Pancreas (tissue), 10 donors: Measurements from ENCODE around the gene CSF3R. TPM values are rescaled to one million over a fixed set of nuclear protein-coding genes. Genes with fewer than 3 reads are reported as not detected.
"Not testable (repeated sequence)": the region's sequence is repeated elsewhere in the genome, so short reads cannot be mapped to it uniquely, and the experiment has no call there.

Experiments used
- ATAC-seq, 4 donors: fragments of 200-7000 bp; cut with Tn5 transposase; one replicate each; pipeline versions ENCODE4 v1.8.0 to v1.9.1; 2020; ENCODE audit warnings: mild to moderate bottlenecking in 4 of 4, moderate library complexity in 4 of 4
- DNase-seq, 6 donors: peaks; one replicate each; pipeline ENCODE4 v3.0.0-alpha.2; 2020
- FAIRE-seq: peaks from 2 replicates; lab custom pipeline; 2012; peaks lifted over from hg19 to GRCh38; lab: Jason Lieb, UNC
- H3K27ac ChIP-seq, 4 donors: fragments of 200-600 bp; sonication (generic); 1 replicate in 3 of 4; 2 replicates in 1 of 4; pipeline versions ENCODE4 v1.5.0 to v1.8.0; 2020
- H3K27me3 ChIP-seq, 4 donors: fragments of 200-600 bp; one replicate each; pipeline ENCODE4 v1.8.0; 2021
- H3K36me3 ChIP-seq, 3 donors: fragments of 200-600 bp; sonication (generic) in 1 of 3; one replicate each; pipeline versions ENCODE4 v1.5.0 to v1.8.0; 2020 to 2021
- H3K4me1 ChIP-seq, 3 donors: fragments of 200-600 bp; one replicate each; pipeline ENCODE4 v1.8.0; 2021
- H3K4me3 ChIP-seq, 4 donors: fragments of 200-600 bp; sonication (generic) in 2 of 4; one replicate each; pipeline versions ENCODE4 v1.5.0 to v1.8.0; 2020 to 2021
- H3K9me3 ChIP-seq, 4 donors: fragments of 200-600 bp; one replicate each; pipeline ENCODE4 v1.8.0; 2021
- CTCF ChIP-seq, 4 donors: fragments of 200-600 bp; sonication (generic) in 3 of 4; IDR thresholded peaks; one replicate each; pipeline versions ENCODE4 v1.5.0 to v1.8.0; 2021; ENCODE audit warnings: antibody characterized with exemption in 4 of 4
- WGBS, 2 donors: extraction: QIAGEN DNeasy Blood & Tissue Kit; methylation state at CpG; one replicate each; pipeline ENCODE4 v1.1.7; 2013; 5-methylcytosine and 5-hydroxymethylcytosine counted together
- intact Hi-C, 3 donors: fragments of 100-400 bp; cut with DNase I; formaldehyde crosslinking; loops; one replicate each; pipeline versions ENCODE4 v1.11.1 to v1.14.2; 2022
- polyA plus RNA-seq, 2 donors: library from polyadenylated mRNA; stranded (reverse); fragments of 200-250 nt; gene quantifications; one replicate each; pipeline ENCODE4 v1.2.3, GENCODE V29; 2013
- total RNA-seq, 6 donors: library from RNA; stranded (reverse); fragmentation: NEBNext Ultra II Directional in 4 of 6; extraction: Animal tissue kit (Norgen Biotek cat#: 25700) in 4 of 6; gene quantifications; one replicate each; pipeline versions ENCODE4 v1.2.1 to v1.2.4, GENCODE V29; 2021 to 2023
- donor health status: healthy with polysubstance abuse.
- donor health status: DM: no; HTN: no; CAD: no; lungs with moderate emphysema.
- donor health status: DM: no; HTN: no; CAD: no.
- donor health status: control.
- donor health status: control.
- donor health status: Bipolar disorder and iron deficiency.
- donor health status: DM: yes; HTN: yes; CAD: no.
- donor health status: DM: no; HTN: no; CAD: no.
- donor health status: DM: no; HTN: no; CAD: no.
- donor health status: DM: yes; HTN: yes; CAD: no.

Gene CSF3R
- total and polyA plus RNA-seq, 8 donors: 0.47 to 13.4 (median 2.7) TPM

DNA sequence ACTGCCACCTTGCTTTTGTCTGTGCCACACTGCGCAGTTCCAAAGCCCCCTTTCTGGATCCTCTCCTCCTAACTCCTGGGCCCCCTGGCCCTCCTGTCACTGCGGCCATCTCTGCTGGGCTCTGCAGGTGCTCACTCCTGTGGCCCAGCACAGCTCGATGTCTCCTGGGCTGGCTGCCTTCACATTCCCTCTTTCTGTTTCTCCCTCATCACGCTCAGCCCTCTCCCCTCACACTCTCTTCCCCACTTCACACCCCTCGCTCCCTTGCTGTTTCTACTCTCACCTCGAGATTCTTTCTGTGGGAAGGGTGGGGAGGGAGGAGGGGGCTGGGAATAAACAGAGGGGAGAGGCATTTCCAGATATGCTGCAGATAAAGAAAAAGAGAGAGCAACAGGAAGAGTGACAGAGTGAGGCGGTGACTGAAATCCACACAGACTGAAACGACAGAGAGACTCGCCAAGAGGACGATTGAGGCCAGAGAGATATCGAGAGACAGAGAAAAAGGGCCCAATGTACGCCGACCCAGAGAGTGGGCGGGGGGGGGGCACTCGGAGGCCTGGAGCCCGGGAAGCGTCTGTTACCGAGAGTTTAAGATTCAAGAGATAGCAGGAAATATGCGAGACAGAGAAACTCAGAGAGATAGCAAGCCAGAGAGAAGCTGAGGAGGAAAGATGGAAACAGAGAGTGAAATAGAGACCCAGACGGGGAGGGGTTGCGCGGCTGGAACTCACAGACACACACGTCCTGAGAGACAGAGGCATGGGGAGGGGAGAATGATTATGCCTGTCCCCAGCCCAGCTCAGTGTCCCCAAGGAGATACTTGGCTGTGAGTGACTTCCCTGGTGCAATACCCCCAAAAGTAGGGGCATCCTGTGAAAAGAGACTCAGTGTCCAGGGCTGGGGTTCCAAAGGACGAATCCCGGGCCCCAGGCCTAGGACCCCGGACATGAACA is 666 bp downstream of the CSF3R start:
- FAIRE-seq (no peak), ATAC-seq (no peak), DNase-seq (no peak)
- no peak for TF ChIP-seq CTCF (IDR thresholded peaks at IDR 0.05)
- H3K27me3 ChIP-seq: no peaks in the 10 kb centered on the region
- no peaks in the 10 kb centered on the region for H3K9me3 ChIP-seq
- intact Hi-C loops: no loop called here
- 46 to 53% methylated on average over 26 of the region's 26 CpGs for WGBS, 2 donors
- no peaks in the 10 kb centered on the region for H3K36me3 ChIP-seq
- H3K4me1 ChIP-seq: peaks cover 0 to 4% (median 0%) of the 10 kb centered on the region in 3 donors
- H3K27ac ChIP-seq: no peak overlapping the region
- H3K4me3 ChIP-seq: peak overlapping the region in 1 of 4 donors; percentile 20

GRCh38 chr1:36481091-36481490 is 1.6 kb downstream of the CSF3R start:
- Histone ChIP-seq H3K27ac (no peak overlapping the region), H3K4me1 (no peaks in the 10 kb centered on the region), H3K27me3 (no peaks in the 10 kb centered on the region), H3K4me3 (no peak overlapping the region), H3K9me3 (no peaks in the 10 kb centered on the region), H3K36me3 (no peaks in the 10 kb centered on the region)
- no peak for DNase-seq
- 68 to 73% methylated on average over 6 of the region's 6 CpGs for WGBS, 2 donors
- TF ChIP-seq CTCF (IDR thresholded peaks at IDR 0.05): no peak
- no peak for FAIRE-seq
- no peak for ATAC-seq
- intact Hi-C loops: no loop called here

DNA sequence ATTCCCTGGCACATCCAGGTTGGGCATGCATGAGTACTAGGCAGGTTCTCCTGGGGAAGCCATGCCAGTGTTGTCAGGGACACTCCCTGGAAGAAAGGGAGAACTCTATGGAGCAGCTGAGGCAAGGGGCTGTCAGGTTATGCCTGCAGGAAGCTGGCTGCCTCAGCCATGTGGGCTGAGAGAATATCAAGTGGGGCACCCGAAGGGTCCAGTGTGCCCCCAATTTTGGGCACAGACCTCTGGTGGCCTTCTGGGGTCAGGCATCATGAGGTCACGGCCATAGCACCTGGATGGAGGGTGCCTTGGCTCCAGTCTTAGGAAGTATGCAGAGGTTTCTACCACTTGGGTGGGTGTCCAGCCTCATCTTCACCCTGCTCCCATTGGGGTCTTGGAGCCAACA is 2.6 kb downstream of the CSF3R start:
- ATAC-seq: no peak
- DNase-seq: no peak
- H3K27ac ChIP-seq: no peak overlapping the region
- no peaks in the 10 kb centered on the region for H3K9me3 ChIP-seq
- no peaks in the 10 kb centered on the region for H3K27me3 ChIP-seq
- no peak for TF ChIP-seq CTCF (IDR thresholded peaks at IDR 0.05)
- no peaks in the 10 kb centered on the region for H3K4me1 ChIP-seq
- H3K4me3 ChIP-seq: no peak overlapping the region
- no peaks in the 10 kb centered on the region for H3K36me3 ChIP-seq
- WGBS, 2 donors: 62 to 65% methylated on average over 2 of the region's 2 CpGs
- FAIRE-seq: no peak
- intact Hi-C loops: no loop called here

GRCh38 chr1:36479505-36480051 is 3.1 kb downstream of the CSF3R start:
- H3K9me3 ChIP-seq: no peaks in the 10 kb centered on the region
- FAIRE-seq (no peak), ATAC-seq (no peak), DNase-seq (no peak)
- no peaks in the 10 kb centered on the region for H3K27me3 ChIP-seq
- 70 to 75% methylated on average over 2 of the region's 2 CpGs for WGBS, 2 donors
- H3K4me1 ChIP-seq: no peaks in the 10 kb centered on the region
- intact Hi-C loops: no loop called here
- no peak for TF ChIP-seq CTCF (IDR thresholded peaks at IDR 0.05)
- H3K36me3 ChIP-seq: no peaks in the 10 kb centered on the region
- H3K4me3 ChIP-seq: no peak overlapping the region
- H3K27ac ChIP-seq: no peak overlapping the region

DNA sequence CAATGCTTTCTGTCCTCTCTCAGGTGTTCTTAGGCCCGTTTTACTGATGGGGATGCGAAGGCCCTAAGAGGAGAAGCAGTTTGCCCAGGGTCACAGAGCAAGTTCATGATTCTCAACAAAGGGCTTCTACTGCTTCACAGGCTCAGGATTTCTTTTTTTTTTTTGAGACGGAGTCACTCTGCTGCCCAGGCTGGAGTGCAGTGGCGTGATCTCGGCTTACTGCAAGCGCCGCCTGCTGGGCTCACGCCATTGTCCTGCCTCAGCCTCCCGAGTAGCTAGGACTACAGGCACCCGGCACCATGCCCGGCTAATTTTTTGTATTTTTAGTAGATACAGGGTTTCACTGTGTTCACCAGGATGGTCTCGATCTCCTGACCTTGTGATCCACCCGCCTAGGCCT is 5.1 kb downstream of the CSF3R start:
- H3K4me1 ChIP-seq, ATAC-seq, intact Hi-C loops, H3K27ac ChIP-seq, H3K27me3 ChIP-seq, H3K9me3 ChIP-seq, H3K4me3 ChIP-seq, DNase-seq, H3K36me3 ChIP-seq, FAIRE-seq: not testable (repeated sequence)
- WGBS, 2 donors: 77 to 89% methylated on average over 13 of the region's 13 CpGs
